Stimulated activated CD4-positive, alpha-beta T cell treated with anti-CD3 and anti-CD28 coated beads, Interleukin-15, amount 100 ng/mL, for 1 hour (primary cell): ENCODE measurements around the gene GPR42.
"Not testable (repeated sequence)": the region's sequence is repeated elsewhere in the genome, so short reads cannot be mapped to it uniquely, and the experiment has no call there.

Experiments used
- DNase-seq, 2 donors: peaks; one replicate each; pipeline ENCODE4 v3.0.0-alpha.2; 2020; ENCODE audit warnings: low read depth in 1 of 2, low spot score in 1 of 2

Gene GPR42

DNA sequence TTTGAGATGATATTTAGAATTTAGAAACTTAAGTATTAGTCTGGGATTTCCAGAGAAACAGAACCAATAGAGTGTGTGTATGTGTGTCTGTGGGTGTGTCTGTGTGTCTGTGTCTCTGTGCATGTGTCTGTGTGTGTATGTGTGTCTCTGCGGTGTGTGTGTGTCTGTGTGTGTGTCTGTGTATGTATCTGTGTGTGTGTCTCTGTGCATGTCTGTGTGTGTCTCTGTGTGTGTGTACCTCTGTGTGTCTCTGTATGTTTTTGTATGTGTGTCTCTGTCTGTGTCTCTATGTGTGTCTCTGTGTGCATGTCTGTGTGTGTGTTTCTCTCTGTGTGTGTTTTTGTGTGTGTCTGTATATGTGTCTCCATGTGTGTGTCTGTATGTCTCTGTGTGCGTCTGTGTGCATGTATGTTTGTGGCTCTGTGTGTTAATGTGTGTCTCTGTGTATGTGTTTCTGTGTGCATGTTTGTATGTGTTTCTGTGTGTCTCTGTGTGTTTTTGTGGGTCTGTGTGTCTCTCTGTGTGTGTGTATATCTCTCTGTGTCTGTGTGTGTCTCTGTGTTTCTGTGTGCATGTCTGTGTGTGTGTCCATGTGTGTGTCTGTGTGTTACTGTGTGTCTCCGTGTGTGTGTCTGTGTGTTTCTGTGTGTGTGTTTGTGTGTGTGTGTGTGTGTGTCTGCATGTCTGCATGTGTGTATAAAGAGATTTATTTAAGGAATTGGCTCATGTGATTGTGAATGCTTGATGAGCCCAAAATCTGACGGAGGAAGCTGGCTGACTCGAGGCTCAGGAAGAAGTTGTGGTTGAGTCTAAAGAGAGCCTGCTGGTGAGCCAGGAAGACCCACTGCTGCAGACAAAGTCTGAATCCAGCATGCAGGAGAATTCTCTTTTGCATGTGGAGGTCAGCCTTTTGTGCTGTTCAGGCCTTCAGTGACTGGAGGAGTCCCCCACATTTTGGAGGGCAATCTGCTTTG is 22.2 kb downstream of the GPR42 start:
- no peak for DNase-seq

DNA sequence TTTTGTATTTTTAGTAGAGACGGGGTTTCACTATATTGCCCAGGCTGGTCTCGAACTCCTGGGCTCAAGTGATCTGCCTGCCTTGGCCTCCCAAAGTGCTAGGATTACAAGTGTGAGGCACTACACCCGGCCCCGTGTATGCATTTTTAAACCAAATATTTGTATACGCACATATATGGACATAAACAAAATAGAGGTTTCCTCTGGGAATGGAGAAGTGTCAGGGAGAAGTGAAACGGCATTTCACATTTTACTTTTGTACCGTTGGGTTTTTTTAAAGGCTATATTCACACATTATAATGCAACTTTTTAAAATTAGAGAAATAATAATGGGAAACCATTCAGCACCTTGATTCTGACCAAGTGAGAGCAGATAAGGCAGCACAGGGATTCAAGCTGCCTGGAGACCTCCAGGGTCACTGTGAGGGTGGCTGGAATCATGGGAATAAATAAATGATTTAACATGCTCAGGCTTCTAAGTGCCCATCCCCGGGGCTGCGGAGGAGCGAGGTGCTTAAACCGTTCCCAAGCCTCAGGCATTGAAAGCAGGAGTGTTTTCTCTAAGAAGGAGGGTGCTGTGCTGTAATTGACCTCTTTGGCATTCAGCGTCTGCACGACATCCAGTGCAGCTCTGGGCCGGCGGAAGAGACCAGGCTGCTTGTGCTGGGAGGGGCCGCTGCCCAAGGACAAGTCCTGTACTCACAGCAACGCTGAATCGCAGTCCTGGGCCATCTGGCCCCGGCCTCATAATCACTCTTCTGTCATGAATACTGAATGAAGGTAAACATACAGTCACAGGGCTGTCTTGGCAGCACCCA is 24.7 kb downstream of the GPR42 start:
- DNase-seq, result no peak

DNA sequence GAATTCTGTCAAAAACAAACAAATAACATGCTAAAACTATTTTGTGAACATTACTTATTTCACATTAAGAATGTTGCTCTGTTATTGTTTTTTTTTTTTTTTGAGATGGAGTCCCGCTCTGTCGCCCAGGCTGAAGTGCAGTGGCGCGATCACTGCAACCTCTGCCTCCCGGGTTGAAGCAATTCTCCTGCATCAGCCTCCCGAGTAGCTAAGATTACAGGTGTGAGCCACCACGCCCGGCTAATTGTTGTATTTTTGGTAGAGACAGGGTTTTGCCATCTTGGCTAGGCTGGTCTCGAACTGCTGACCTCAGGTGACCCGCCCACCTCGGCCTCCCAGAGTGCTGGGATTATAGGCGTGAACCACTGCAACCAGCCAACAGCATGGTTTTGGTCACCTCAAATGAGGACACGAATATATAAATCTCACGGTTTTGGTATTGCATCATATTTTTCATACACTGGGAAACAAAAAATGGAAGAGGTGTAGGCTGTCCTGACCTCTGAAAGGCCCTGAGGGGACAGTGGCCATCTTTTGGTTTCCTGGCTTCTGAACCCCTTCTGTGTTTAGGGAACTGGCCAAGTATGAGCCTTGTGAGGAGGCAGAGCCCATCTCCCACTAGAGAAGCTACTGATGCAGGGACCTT is 25.5 kb downstream of the GPR42 start:
- DNase-seq, result no peak

DNA sequence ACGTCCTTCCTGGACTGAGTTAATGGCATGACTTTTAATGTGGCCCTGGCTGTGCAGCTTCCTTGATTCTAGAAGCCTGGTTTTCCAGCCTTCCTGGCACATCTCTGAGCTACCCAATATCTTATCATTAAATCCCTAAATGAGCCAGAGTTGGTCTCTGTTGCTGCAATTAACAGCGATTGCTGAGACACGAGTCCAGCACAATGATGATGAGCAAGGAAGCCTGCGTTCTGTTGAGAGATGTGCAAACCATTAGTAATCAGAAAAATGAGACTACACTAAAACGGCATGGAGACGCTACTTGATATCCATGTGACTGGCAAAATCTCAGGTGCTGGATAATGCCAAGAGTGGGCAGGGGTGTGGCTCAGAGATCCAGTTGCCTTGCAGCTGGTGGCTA is 26.2 kb downstream of the GPR42 start:
- no peak for DNase-seq

DNA sequence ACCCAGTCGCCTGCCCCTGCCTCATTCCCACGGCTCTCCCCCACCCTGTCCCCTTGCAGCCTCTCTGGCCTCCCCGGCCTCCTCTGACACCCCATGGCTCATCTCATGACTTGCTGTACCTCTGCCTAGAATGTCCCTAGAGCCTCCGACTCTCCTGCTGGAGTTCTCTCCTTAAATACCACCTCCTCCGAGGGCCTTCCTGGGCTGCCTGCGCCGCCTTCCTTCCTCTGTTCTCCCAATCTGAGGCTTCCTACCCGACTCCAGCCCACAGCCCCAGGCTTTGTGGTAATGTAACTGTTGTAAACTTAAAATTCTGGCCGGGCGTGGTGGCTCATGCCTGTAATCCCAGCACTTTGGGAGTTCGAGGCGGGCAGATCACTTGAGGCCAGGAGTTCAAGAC is 27.7 kb downstream of the GPR42 start:
- no peak for DNase-seq

DNA sequence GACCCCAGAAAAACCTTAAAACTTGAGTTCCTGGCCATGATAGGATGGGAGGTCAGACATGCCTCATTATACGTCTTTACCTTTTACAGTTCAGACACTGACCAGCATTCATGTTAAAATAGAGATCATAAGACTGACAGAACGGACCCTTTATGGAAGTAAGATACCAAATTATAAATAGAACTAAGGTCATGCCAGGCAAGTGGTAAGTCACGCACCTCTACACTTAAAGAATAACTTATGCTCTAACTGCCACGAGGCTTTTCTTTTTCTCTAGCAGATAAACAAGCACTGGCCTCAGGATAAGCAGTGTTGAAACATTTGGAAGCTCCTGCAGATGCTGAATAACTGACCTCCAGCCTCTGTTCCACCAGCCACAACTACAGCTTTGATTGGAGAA is 28.4 kb downstream of the GPR42 start:
- DNase-seq, result no peak

DNA sequence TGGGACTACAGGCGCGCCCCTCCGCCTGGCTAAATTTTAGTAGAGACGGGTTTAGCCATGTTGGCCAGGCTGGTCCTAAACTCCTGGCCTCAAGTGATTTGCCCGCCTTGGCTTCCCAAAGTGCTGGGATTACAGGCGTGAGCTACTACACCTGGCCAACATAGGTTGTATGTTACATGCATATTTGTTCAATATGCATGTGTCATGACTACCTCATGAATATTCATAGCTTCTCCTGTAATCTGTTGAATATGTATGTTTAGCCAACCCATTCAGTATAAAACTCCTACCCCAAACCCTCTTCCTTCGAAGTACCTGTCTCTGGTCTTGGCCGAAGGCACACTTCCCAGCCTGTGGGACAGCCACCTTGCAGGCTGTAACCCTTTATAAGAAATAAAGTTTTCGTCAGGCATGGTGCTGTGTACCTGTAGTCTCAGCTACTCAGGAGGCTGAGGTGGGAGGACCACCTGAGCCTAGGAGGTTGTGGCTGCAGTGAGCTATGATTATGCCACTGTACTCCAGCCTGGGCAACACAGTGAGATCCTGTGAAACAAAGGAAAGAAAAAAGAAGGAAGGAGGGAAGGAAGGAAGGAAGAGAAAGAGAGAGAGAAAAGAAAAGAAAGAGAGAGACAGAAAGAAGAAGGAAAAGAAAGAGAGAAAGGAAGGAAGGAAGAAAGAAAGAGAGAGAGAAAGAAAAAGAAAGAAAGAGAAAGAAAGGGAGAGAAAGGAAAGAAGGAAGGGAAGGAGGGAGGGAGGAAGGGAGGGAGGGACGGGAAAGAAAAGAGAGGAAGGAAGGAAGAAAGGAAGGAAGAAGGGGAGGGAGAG is 29.3 kb downstream of the GPR42 start:
- no peak for DNase-seq

DNA sequence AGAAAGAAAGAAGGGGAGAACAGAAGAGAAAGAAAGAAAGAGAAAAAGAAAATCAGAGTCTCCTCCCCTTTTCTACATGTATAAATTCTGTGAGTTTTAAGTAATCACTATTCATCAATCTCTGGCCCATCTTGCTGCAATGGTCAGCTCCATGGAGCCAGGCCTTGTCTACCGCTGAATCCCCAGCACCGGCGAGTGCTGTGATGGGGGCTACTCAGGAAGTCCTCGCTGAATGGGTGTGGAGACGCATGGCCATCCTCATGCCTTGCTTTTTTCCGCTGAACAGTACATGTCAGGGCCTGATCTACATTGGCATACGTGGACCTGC is 29.9 kb downstream of the GPR42 start:
- no peak for DNase-seq

DNA sequence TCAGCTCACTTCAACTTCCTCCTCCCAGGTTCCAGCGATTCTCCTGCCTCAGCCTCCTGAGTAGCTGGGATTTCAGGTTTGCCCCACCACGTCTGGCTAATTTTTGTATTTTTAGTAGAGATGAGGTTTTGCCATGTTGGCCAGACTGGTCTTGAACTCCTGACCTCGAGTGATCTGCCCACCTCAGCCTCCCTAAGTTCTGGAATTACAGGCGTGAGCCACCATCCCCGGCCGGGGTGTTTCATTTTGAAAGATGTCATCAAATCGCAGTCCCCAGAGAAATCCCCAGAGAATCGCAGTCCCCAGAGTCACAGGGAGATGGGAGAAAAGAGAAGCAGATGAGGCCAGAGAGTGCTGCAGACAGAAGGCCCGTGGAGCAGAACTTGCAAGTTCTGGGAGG is 30.5 kb downstream of the GPR42 start:
- not testable (repeated sequence) for DNase-seq

DNA sequence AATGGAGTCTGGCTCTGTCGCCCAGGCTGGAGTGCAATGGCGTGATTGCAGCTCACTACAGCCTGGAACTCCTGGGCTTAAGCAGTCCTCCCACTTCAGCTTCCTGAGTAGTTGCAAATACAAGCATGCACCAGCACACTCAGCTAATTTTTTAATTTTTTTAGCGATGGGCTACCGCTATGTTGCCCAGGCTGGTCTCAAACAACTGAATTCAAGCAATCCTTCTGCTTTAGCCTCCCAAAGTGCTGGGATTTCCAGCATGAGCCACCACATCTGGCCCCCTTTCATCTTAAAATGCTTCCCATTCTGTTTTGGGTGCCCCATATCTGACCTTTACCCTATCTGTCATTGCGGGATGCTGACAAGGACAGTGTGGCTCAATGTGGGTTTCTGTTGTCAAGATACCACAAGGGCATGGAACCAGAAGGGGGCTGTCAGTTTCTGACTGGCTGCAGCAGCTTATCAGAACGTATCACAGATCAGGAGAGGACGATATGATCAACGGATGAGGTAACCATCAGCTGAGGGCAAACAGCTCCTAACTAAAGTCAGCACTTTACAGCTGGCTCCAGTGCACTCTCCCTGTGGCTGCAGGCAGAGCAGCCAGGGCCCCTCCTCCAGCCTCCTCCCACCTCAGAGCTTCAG is 32.4 kb downstream of the GPR42 start:
- no peak for DNase-seq

DNA sequence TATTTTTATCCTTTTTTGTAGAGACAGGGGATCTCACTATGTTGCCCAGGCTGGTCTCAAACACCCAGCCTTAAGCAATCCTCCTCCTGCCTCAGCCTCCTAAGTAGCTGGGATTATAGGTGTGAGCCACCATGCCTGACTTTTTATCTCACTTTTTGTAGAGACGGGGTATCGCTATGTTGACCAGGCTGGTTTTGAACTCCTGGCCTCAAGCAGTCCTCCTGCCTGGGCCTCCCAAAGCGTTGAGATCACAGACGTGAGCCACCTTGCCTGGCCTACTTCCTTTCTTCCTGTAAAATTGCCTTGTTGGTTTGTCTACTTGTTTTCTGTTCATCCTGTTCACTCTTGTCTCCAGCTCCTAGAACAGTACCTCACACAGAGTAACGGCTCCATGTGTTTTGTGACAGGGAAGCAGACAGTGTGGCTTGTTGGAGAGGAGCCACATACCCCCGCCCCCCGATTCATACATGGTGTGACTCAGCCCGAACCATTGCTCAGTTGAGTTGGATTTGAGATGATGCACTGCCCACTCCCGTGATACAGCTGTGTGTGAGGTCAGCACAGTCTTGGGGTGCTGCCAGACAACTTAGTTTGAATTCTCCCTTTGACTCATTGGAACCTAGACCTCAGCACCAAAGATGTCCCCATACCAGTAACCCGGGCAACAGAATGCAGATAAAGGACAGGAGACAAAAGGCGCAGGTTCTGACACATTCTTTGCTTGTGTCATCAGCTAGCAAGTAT is 34.2 kb downstream of the GPR42 start:
- no peak for DNase-seq

DNA sequence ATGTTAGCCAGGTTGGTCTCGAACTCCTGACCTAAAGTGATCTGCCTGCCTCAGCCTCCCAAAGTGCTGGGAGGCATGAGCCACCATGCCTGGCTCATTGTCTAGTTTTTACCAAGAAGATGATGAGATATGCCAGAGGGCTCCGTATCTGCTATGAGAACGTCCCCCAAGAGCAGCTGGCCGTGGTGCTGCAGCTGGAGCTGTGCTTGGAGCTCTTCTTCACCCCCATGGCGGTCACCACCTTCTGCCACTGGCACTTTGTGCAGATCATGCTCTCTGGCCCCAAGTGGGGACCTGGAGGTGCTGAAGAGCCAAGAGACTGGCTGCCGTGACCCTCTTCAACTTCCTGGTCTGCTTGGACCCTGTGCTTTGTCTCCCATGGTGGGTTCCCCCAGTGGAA is 36.8 kb downstream of the GPR42 start:
- DNase-seq, result no peak

DNA sequence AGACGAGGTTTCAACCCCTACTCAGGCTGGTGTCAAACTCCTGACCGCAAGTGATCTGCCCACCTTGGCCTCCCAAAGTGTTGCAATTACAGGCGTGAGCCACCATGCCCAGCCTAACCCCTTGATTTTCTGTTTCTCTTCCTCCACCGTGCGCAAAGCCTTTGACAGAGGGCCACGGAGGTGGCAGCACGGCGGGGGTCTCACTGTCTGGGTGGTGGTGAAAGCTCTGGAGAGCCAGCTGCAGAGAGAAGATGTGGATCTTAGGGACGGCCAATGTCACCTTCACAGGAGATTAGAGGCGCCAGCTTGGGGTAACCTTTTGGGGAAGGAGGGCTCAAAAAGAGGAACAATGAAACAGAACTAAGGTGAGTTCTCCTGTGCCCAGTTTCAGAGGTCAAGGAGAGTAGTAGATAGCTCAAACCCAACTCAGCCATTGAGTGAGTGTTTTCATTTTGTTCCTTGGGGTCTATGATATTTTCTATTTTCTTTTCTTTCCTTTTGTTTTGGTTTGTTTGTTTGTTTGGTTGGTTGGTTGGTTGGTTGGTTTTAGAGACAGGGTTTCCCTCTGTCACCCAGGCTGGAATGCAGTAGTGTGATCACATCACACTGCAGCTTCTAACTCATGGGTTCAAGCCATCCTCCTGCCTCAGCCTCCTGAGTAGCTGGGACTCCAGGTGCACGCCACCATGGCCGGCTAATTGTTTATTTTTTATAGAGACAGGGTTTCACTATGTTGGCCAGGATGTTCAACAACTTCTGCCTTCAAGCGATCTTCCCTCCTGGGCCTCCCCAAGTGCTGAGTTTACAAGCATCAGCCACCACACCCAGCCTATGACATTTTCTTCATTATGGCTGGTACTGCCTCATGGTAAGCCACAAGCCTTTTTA is 37.7 kb downstream of the GPR42 start:
- DNase-seq, result no peak

DNA sequence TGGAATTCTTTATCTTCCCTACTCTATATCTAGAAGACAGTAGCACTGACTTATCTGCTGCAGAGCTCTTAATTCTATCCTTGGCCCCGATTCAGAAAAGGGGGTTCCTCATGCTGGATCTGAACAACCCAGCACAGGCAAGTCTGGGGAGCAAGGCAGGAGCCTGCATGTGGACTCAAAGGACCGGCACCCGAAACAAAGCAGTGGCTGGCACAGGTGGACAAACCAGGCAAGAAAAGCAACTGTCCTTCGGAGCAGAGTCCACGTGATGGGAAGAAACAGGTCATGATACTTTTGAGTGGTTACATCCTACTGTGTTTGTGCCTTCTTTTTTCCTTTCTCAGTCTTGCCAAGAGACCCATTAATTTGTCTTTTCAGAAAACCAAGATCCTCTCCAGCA is 38.3 kb downstream of the GPR42 start:
- DNase-seq, result no peak

DNA sequence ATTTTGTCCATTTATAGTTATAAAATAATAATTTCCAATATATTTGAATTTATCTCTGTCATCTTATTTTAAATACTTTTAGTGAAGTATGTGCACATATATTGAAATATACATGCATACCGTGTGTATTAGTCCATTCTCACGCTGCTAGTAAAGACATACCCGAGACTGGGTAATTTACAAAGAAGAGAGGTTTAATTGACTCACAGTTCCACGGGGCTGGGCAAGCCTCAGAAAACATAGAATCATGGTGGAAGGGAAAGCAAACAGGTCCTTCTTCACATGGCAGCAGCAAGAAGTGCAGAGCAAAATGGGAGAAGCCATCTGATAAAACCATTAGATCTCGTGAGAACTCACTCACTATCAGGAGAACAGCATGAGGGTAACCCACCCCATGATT is 39.6 kb downstream of the GPR42 start:
- DNase-seq, result no peak

DNA sequence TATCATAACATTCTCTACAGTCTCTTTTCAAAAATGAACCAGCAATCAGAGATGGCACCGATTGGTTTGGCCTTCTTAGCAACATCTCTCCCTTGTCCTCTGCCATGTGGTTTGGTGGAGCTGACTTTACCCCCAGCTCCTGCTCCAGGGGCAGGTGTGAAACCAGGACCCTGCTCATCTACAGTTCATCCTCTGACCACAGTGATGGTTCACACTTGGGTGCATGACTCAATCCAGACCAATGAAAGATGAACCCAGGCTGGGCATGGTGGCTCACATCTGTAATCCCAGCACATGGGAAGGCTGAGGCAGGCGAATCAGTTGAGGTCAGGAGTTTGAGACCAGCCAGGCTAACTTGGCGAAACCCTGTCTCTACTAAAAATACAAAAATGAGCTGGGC is 43.6 kb downstream of the GPR42 start:
- DNase-seq, result no peak

DNA sequence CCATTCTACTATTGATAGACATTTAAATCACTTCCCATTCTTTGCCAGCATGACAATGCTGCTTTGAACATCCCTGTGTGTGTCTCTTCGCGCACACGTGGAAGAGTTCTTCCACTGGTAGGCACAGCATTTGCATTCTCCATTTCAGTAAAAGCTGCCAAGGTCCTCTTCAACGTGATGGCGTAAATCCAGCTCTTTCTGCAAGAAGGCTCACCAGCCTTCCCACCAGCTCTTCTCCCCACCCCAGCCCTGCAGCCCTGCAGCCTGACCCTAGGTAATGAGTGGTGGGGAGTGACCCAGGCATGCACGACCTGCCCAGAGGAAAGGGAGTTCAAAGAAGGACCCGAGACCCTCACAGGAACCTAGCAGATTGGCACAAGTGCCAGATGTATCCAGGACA is 45.5 kb downstream of the GPR42 start:
- no peak for DNase-seq

DNA sequence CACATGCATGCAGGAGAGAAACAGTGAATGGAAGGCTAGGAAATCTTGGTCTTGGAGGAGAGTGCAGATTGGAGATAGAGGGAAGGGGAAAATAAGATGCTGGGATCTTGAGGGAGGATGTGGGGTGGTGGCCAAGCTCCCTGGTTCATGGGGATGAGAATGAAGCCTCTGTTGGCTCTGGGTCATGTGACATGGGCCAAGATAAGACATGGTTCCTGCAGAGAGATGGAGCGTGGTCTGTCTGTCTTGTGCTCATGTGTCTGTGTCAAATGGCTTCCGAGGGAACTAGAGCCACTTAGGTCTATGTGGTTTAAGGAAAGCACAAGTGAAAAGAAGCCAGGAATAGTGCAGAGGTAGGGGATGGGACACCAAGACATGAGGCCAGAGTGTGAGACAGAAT is 46.4 kb downstream of the GPR42 start:
- no peak for DNase-seq
